ENCODE data around the gene ZNF24.

ZNF24 gene

DNA sequence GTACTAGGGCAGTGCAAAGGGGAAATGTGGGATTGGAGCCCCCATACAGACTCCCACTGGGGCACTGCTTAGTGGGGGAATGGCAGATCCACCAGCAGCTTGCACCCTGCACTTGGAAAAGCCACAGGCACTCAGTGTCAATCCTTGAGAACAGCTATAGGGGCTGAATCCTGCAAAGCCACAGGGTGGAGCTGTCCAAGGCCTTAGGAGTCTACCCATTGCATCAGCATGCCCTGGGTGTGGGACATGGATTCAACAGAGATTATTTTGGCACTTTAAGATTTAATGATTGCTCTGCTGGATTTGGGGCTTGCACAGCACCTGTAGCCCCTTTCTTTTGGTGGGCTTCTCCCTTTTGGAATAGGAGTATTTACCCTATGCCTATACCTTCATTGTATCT, 8.6 kb upstream of the ZNF24 start:
- no peak for DNase-seq

- DNase-seq: no peak
These were observed 8.1 kb upstream of the ZNF24 start for GRCh38 chr18:35352283-35352682.

GRCh38 chr18:35348001-35348400, 3.8 kb upstream of the ZNF24 start:
- DNase-seq: no peak

GRCh38 chr18:35345950-35346349, 1.7 kb upstream of the ZNF24 start:
- DNase-seq: no peak

DNA sequence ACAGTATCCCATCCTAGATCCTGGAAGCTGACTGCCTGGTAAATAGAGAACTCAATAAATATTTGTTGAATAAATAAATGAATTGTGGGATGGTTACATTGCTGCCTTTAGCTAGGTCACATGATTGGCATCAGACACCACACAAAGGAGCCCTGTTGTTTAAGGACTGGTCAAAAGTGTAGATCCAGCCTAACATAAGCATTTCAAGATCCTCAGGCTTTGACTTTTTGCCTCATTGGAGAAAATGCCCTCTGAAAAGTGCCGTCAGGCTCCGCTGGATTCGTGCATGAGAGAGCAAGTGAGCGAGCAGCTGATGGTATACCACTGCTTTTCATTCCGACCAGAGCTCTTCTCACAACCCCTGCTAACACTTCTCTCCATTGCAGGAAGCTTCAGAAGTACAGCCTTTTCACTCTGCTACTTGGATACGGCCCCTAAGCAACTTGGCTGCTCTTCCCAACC, 1.3 kb upstream of the ZNF24 start:
- no peak for DNase-seq

- DNase-seq: no peak
These were observed 678 bp upstream of the ZNF24 start for GRCh38 chr18:35344736-35345459.

GRCh38 chr18:35343488-35343935, 708 bp downstream of the ZNF24 start:
- DNase-seq: no peak

DNA sequence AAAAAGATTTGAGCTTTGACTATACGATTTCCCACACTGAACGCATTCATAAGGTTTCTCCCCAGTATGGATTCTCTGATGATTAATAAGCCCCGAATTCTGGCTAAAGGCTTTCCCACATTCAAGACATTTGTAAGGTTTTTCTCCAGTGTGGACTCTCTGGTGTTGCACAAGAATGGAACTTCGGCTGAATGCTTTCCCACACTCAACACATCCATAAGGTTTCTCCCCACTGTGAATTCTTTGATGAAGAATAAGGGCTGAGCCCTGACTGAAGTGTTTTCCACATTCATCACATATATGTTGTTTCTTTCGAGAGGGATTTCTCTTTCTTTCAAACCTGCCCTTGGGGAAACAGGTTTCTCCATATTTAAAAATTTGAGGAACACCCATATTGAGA, 6.9 kb downstream of the ZNF24 start:
- no peak for DNase-seq

DNA sequence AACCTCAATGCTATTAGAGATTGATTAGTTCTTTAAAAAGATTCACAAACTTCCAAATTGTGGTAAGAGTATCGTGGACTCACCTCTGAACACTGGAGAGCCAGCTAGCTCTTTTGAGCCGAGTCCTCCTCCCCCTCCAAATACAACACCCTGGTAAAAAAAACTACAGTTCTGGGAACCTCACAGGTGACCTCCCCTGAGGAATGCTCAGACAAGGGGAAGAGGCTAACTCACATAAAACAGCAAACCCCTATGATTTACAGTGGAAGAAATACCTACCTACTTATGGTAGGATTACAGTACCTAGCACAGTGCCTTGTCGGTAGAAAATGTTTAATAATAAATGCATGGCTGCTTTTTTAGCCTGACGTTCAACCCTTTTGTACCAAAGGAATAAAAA, 8.4 kb downstream of the ZNF24 start:
- DNase-seq: no peak

GRCh38 chr18:35334821-35335220, 9.4 kb downstream of the ZNF24 start:
- no peak for DNase-seq

DNA sequence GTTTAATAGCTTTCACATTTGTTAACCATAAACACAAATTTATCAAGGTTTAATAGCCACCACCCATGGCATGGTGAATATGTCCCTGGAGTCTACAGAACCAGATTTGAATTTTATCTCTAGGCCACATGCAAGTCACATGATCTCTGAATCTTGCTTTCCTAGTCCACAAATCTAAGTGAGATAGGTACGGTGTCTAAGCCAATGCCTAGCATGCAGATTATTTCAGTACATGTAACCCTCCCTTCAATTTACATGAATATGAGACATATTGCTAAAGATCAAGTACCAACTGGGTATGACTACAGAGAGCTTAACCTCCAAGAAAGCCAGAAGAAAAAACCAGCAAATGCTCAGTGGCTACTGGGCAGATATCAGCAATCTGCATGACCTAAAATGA, 10.0 kb downstream of the ZNF24 start:
- no peak for DNase-seq

DNA sequence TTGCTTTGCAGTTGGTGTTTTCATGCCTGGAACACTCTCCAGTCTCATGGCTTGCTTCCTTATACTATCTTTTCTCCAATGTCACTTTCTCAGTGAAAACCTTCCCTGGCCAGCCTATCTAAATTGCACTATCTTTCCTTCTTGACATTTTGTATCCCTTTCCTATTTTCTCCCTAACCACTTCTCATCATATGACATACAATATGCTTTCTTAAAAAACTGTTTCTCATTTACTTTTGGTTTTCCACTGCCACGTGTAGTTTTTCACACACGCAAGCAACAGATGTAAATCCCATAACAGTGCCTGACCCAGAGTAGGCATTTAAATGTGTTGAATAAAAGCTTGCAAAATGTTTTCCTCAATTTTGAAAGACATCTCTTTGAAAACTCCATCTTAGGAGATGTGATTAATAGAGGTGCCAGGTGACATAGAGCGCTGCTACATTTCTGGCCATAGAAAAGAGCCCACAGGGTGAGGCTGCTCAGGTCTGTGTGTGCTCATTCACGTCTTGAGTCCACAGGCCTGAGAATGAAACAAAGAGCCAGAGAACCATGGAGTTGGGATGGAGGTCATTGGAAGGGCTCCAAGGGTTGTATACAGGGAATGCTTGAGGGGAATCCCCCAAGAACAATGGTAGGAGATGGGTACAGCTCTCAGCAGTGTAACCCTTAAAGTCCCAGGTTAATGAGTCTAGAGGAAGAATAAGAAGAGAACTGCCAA, 12.7 kb downstream of the ZNF24 start:
- no peak for DNase-seq

- no peak for DNase-seq
These were observed 15.4 kb downstream of the ZNF24 start for GRCh38 chr18:35328868-35329267.

DNA sequence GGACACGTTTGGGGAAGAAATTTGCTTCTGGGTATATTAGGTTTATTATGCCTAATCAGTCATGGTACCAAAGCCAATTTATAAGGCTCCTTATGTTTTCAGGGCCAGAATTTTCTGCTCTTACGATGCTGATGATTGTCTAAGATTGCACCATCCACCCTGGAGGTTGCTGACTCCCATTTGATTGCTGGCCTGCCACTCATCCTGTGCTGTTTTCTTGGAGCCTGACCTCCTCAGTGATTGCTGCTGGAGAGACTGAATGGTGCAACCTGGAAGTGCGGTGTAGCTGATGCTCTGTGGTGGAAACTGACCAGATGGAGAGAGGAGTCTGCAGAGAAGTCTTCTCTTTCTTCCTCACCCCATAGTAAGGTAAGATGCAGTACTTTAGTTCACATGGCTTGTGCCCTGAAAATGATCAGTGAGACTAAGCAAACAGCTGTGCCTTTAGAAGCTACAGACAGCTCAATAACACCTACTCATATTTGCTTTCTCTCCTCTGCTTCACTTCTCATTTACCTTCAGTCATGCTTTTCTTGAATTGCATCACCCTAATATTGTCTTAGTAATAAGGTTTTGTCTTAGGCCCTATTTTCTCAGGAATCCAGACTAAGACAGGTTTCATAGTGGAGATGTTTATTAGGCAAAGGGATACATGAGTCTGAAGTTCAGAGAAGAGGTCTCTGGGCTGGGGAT, 17.4 kb downstream of the ZNF24 start:
- no peak for DNase-seq

- no peak for DNase-seq
These were observed 19.1 kb downstream of the ZNF24 start for GRCh38 chr18:35324926-35325655.

DNA sequence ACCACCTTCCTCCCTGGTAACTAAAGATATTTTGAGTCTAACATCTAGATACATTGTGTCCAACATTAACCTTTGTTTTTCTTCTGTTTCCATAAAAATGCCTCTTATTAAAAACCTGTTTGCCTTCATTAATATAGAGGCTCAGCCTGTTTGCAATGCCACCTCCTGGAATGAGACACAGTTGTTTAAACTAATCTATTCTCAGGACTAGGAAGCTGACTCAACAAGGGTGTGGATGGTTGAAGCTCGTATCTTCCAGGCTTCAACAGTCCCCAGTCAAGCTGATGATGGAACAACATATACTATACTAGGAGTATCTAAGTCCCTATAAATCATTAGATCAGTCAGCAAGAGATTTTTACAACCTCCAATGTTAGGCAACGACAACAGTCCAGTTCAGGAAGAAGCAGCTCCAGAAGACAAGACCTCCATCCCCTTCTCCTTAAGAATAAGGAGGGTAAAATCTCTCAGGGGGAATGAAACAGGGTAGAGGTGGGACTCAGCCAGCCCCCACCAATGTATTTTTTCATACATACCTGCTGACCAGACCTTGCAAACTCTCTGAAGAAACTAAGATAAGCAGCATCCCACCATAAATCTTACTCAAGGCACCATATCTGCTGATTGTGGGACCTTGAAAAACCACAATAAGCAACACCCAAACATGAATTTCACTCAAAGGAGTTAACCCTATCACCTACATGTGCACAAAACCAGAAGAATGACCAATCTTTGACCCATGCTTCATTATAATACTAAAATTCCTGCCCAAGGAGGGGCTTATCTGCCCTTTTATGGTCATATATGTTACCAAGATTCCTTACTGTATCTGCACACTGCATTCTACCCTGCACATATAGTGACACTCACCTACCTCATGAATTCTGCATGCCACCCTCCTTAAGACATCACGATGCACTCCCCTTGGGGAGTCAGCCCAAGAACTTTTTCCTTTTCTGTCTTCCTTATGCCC, 21.4 kb downstream of the ZNF24 start:
- no peak for DNase-seq

GRCh38 chr18:35311496-35311895, 32.7 kb downstream of the ZNF24 start:
- DNase-seq: no peak

DNA sequence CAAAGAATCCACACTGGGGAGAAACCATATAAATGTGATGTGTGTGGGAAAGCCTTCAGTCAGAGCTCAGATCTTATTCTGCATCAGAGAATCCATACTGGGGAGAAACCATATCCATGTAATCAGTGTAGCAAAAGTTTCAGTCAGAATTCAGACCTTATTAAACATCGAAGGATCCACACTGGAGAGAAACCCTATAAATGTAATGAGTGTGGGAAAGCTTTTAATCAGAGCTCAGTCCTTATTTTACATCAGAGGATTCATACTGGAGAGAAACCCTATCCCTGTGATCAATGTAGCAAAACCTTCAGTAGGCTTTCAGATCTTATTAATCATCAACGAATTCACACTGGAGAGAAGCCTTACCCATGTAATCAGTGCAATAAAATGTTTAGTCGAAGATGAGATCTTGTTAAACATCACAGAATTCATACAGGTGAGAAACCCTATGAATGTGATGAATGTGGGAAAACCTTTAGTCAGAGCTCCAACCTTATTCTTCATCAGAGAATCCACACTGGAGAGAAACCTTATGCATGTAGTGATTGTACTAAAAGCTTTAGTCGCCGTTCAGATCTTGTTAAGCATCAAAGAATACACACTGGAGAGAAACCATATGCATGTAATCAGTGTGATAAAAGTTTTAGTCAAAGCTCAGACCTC, 37.5 kb downstream of the ZNF24 start:
- no peak for DNase-seq

DNA sequence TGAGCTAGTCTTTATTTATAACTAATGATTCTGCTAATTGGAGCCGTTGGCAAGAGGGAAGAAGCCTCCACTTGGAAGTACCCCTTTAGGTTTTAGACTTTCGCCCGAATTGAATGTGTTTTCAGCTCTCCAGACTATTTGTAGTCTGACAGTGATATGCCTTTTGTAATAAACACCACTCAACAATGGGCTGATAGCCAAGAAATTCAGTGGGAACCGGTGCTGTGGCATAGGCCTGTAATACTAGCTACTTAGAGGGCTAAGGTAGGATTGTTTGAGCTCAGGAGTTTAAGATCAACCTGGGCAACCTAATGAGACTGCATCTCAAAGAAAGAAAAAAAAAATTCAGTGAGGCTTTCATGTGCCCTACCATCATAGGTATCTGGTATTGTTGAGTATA, 40.6 kb downstream of the ZNF24 start:
- no peak for DNase-seq

- no peak for DNase-seq
These were observed 48.2 kb downstream of the ZNF24 start for GRCh38 chr18:35296060-35296459.

DNA sequence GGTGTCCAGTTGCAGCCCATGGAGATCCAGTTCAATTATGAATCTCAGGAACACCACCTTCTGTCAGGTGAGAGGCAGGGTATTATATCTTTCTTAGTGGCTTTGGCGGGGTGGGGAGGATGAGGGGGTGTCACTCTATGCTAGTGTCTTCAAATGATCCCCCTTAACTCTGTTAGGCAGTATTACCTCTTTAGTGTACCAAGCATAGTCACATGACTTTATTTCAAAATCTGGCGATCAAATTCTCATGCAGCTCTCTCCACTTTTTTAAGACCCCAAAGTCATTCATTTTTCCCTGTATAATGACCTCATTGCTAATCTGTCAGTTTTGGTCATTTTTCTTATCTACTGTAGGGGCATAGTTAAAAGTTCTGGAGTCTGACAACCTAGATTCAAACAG, 53.1 kb downstream of the ZNF24 start:
- no peak for DNase-seq
